ENCODE data around the gene RELB. TPM values are rescaled to one million over a fixed set of nuclear protein-coding genes. Genes with fewer than 3 reads are reported as not detected.
A peak's percentile ranks its signal among the peaks of the same experiment; 100 is the strongest.

The RELB gene
- total RNA-seq, result 10 to 100 TPM in 1 of 2 donors, 1 to 10 TPM in 1; 9.5 to 14.5 TPM
- 4.8 TPM for polyA plus RNA-seq (2013, experiment 1 of 2)
- polyA plus RNA-seq (2013, experiment 2 of 2), result 3.7 TPM
- long read RNA-seq, experiment 1, partial matches to known transcripts, result 2 of 3 reads
- long read RNA-seq, experiment 1, other reads (novel, unspliced or antisense), result 1 of 3 reads
- long read RNA-seq, experiment 2, transcript RELB-202 (11 exons, 2,219 nt), result major isoform, 13 of 20 reads
- long read RNA-seq, experiment 2, partial matches to known transcripts, result 5 of 20 reads
- long read RNA-seq, experiment 2, other reads (novel, unspliced or antisense), result 2 of 20 reads
- long read RNA-seq, experiment 3, transcript RELB-202 (11 exons, 2,219 nt), result major isoform, 12 of 15 reads
- long read RNA-seq, experiment 3, partial matches to known transcripts, result 3 of 15 reads
- long read RNA-seq, experiment 3, other reads (novel, unspliced or antisense), result 0 of 15 reads
- long read RNA-seq, experiment 4, result 0 reads

- Mint-ChIP-seq H3K9me3 (no peaks in the 10 kb centered on the region), H3K27me3 (ENCODE audit: insufficient read depth) (peaks cover 14% of the 10 kb centered on the region), H3K4me3 (peak within 1 kb of the TSS; percentile 82), H3K27ac (peak within 1 kb of the TSS; percentile 99), H3K4me1 (peaks cover 2% of the 10 kb centered on the region), H3K36me3 (ENCODE audit: low read depth) (peaks cover 10% of the 10 kb centered on the region)
- H3K4me1 ChIP-seq (ENCODE audit: control insufficient read depth, insufficient read depth, low read length), result no peaks in the 10 kb centered on the region
- H3K27ac ChIP-seq (ENCODE audit: low read depth, low read length), result peak within 1 kb of the TSS; percentile 88
- no peaks in the 10 kb centered on the region for H3K9me3 ChIP-seq (ENCODE audit: control insufficient read depth, low read length)
- 2 to 38% methylated on average over 5 to 78 of the region's 79 CpGs for WGBS, 2 experiments (ENCODE audit: insufficient coverage in 1 of 2, insufficient read length in 1 of 2)
- no peaks in the 10 kb centered on the region for H3K27me3 ChIP-seq (ENCODE audit: control insufficient read depth, insufficient read depth, low read length, poor library complexity, severe bottlenecking)
- peak within 1 kb of the TSS; percentile 94 for H3K9ac ChIP-seq (ENCODE audit: extremely low read depth, low read length, poor library complexity, severe bottlenecking)
- DNase-seq, result peak; percentile 97
- H3K4me3 ChIP-seq (ENCODE audit: low read length), result peak within 1 kb of the TSS; percentile 85
- TF ChIP-seq CTCF (conservative IDR thresholded peaks at IDR 0.05), result no peak
- H3K36me3 ChIP-seq (ENCODE audit: control insufficient read depth, insufficient read depth, low read length), result peaks cover 10% of the 10 kb centered on the region
These were observed at the start of gene RELB for GRCh38 chr19:45001087-45001739. Gene RELB (plus strand): TSS chr19:45001464. CDS start chr19:45001580, 116 bp downstream.

GRCh38 chr19:44954278-44954648 is 47.0 kb upstream of the RELB start:
- Histone ChIP-seq H3K4me1 (ENCODE audit: control insufficient read depth, insufficient read depth, low read length) (peaks cover 7% of the 10 kb centered on the region), H3K9me3 (ENCODE audit: control insufficient read depth, low read length) (no peaks in the 10 kb centered on the region), H3K9ac (ENCODE audit: extremely low read depth, low read length, poor library complexity, severe bottlenecking) (peak overlapping the region; percentile 73), H3K27ac (ENCODE audit: low read depth, low read length) (peak overlapping the region; percentile 92), H3K4me3 (ENCODE audit: low read length) (peak overlapping the region; percentile 95), H3K27me3 (ENCODE audit: control insufficient read depth, insufficient read depth, low read length, poor library complexity, severe bottlenecking) (no peaks in the 10 kb centered on the region), H3K36me3 (ENCODE audit: control insufficient read depth, insufficient read depth, low read length) (peaks cover 6% of the 10 kb centered on the region)
- H3K9me3 Mint-ChIP-seq, result no peaks in the 10 kb centered on the region
- TF ChIP-seq CTCF (conservative IDR thresholded peaks at IDR 0.05), result no peak
- no peaks in the 10 kb centered on the region for H3K27me3 Mint-ChIP-seq (ENCODE audit: insufficient read depth)
- peaks cover 20% of the 10 kb centered on the region for H3K4me1 Mint-ChIP-seq
- peaks cover 1% of the 10 kb centered on the region for H3K36me3 Mint-ChIP-seq (ENCODE audit: low read depth)
- H3K27ac Mint-ChIP-seq, result peak overlapping the region; percentile 99
- H3K4me3 Mint-ChIP-seq, result peak overlapping the region; percentile 84
- 17 to 55% methylated on average over 5 to 13 of the region's 13 CpGs for WGBS, 2 experiments (ENCODE audit: insufficient coverage in 1 of 2, insufficient read length in 1 of 2)
- no peak for DNase-seq

- Mint-ChIP-seq H3K4me1 (peaks cover 24% of the 10 kb centered on the region), H3K27me3 (ENCODE audit: insufficient read depth) (no peaks in the 10 kb centered on the region)
These were observed 46.4 kb upstream of the RELB start, which contains the start of gene CLPTM1 for GRCh38 chr19:44954649-44955504. Gene CLPTM1 (plus strand): TSS chr19:44955380. CDS start chr19:44955396, 16 bp downstream.

More at GRCh38 chr19:44954649-44955504, 46.4 kb upstream of the RELB start, which contains the start of gene CLPTM1:
- H3K9me3 ChIP-seq (ENCODE audit: control insufficient read depth, low read length), result no peaks in the 10 kb centered on the region
- TF ChIP-seq CTCF (conservative IDR thresholded peaks at IDR 0.05), result no peak
- peaks cover 6% of the 10 kb centered on the region for H3K36me3 ChIP-seq (ENCODE audit: control insufficient read depth, insufficient read depth, low read length)
- DNase-seq, result peak; percentile 98
- H3K27ac ChIP-seq (ENCODE audit: low read depth, low read length), result peak within 1 kb of the TSS; percentile 92
- H3K9ac ChIP-seq (ENCODE audit: extremely low read depth, low read length, poor library complexity, severe bottlenecking), result peak within 1 kb of the TSS; percentile 89
- 0% methylated on average over 39 to 65 of the region's 65 CpGs for WGBS, 2 experiments (ENCODE audit: insufficient coverage in 1 of 2, insufficient read length in 1 of 2)
- peaks cover 7% of the 10 kb centered on the region for H3K4me1 ChIP-seq (ENCODE audit: control insufficient read depth, insufficient read depth, low read length)
- Mint-ChIP-seq H3K36me3 (ENCODE audit: low read depth) (peaks cover 1% of the 10 kb centered on the region), H3K9me3 (no peaks in the 10 kb centered on the region), H3K4me3 (peak within 1 kb of the TSS; percentile 84), H3K27ac (peak within 1 kb of the TSS; percentile 99)
- H3K27me3 ChIP-seq (ENCODE audit: control insufficient read depth, insufficient read depth, low read length, poor library complexity, severe bottlenecking), result no peaks in the 10 kb centered on the region
- peak within 1 kb of the TSS; percentile 95 for H3K4me3 ChIP-seq (ENCODE audit: low read length)
